DOHH2 (cell line): ENCODE results near the gene CTIF.

Experiments
- H3F3A ChIP-seq: fragments of 200-600 bp; sonication (generic), shearing (Covaris generic); 2 replicates; pipeline ENCODE4 v1.6.0; 2016; ENCODE audit warnings: antibody characterized with exemption, mild to moderate bottlenecking; ENCODE audit not compliant: control insufficient read depth, insufficient read depth
- H3K27ac ChIP-seq: fragments of 200-600 bp; sonication (generic); 2 replicates; pipeline ENCODE4 v1.5.1; 2014; ENCODE audit warnings: low read depth, mild to moderate bottlenecking, low read length, moderate library complexity
- H3K27me3 ChIP-seq: fragments of 200-600 bp; sonication (generic); 2 replicates; pipeline ENCODE4 v1.6.1; 2014; ENCODE audit warnings: mild to moderate bottlenecking, low read length, mixed read lengths; ENCODE audit not compliant: control insufficient read depth
- H3K36me3 ChIP-seq: fragments of 200-600 bp; sonication (generic); 2 replicates; pipeline ENCODE4 v1.6.1; 2014; ENCODE audit warnings: mild to moderate bottlenecking, low read length, moderate library complexity, mixed read lengths; ENCODE audit not compliant: control insufficient read depth
- H3K4me1 ChIP-seq: fragments of 200-600 bp; sonication (generic); 2 replicates; pipeline ENCODE4 v1.6.1; 2014; ENCODE audit warnings: mild to moderate bottlenecking, low read length, mixed read lengths; ENCODE audit not compliant: control insufficient read depth
- H3K4me2 ChIP-seq: fragments of 200-600 bp; sonication (generic); 2 replicates; pipeline ENCODE4 v1.6.0; 2014; ENCODE audit warnings: mild to moderate bottlenecking, low read length, moderate library complexity
- H3K4me3 ChIP-seq: fragments of 200-600 bp; sonication (generic); 2 replicates; pipeline ENCODE4 v1.5.1; 2014; ENCODE audit warnings: mild to moderate bottlenecking, low read length, mixed read lengths
- H3K79me2 ChIP-seq: fragments of 200-600 bp; sonication (generic); 2 replicates; pipeline ENCODE4 v1.6.1; 2014; ENCODE audit warnings: mild to moderate bottlenecking, low read length, mixed read lengths; ENCODE audit not compliant: control insufficient read depth
- H3K9me2 ChIP-seq: fragments of 200-600 bp; sonication (generic); replicated peaks from 2 replicates; pipeline ENCODE4 v1.6.1; 2014; ENCODE audit warnings: mild to moderate bottlenecking, low read length, mixed read lengths; ENCODE audit not compliant: control insufficient read depth
- H3K9me3 ChIP-seq: fragments of 200-600 bp; sonication (generic); 2 replicates; pipeline ENCODE4 v1.6.1; 2014; ENCODE audit warnings: antibody characterized with exemption, low read length, mixed read lengths; ENCODE audit not compliant: control insufficient read depth, insufficient read depth
- H4K20me1 ChIP-seq: fragments of 200-600 bp; sonication (generic); 2 replicates; pipeline ENCODE4 v1.6.0; 2014; ENCODE audit warnings: low read depth, mild to moderate bottlenecking, antibody characterized with exemption, low read length, moderate library complexity; ENCODE audit not compliant: control insufficient read depth, insufficient read depth
- CTCF ChIP-seq: fragments of 200-600 bp; sonication (generic); IDR thresholded peaks from one replicate; pipeline ENCODE4 v1.5.1; 2014; ENCODE audit warnings: antibody characterized with exemption, mild to moderate bottlenecking, low read depth, low read length; ENCODE audit not compliant: poor library complexity, severe bottlenecking
- EZH2phosphoT487 ChIP-seq: fragments of 200-600 bp; sonication (generic); IDR thresholded peaks from 2 replicates; pipeline ENCODE4 v1.6.1; 2017; ENCODE audit warnings: borderline replicate concordance, mild to moderate bottlenecking, antibody characterized with exemption, low read length, moderate library complexity, mixed read lengths

CTIF gene

GRCh38 chr18:48538531-48539405 lies at the start of gene CTIF:
Gene CTIF (plus strand): TSS chr18:48539031. CDS start chr18:48619566, 80,535 bp downstream.
- H3K9me3 ChIP-seq = no peaks in the 10 kb centered on the region
- H3K27ac ChIP-seq = no peak within 1 kb of the TSS
- TF ChIP-seq CTCF = no peak
- no peak for TF ChIP-seq EZH2phosphoT487
- no peaks in the 10 kb centered on the region for H3F3A ChIP-seq
- peaks cover 20% of the 10 kb centered on the region for H3K4me1 ChIP-seq
- H3K9me2 ChIP-seq = no peaks in the 10 kb centered on the region
- H3K36me3 ChIP-seq = no peaks in the 10 kb centered on the region
- H3K79me2 ChIP-seq = no peaks in the 10 kb centered on the region
- peak within 1 kb of the TSS; percentile 82 for H3K4me3 ChIP-seq
- H3K4me2 ChIP-seq = peak within 1 kb of the TSS; percentile 96
- H3K27me3 ChIP-seq = peaks cover 36% of the 10 kb centered on the region
- H4K20me1 ChIP-seq = no peaks in the 10 kb centered on the region

- Histone ChIP-seq H3K79me2 (no peaks in the 10 kb centered on the region), H3K4me2 (no peak overlapping the region), H4K20me1 (no peaks in the 10 kb centered on the region), H3K27me3 (peaks cover 5% of the 10 kb centered on the region), H3K27ac (no peak overlapping the region), H3K9me3 (no peaks in the 10 kb centered on the region), H3F3A (no peaks in the 10 kb centered on the region), H3K9me2 (no peaks in the 10 kb centered on the region), H3K36me3 (no peaks in the 10 kb centered on the region), H3K4me1 (no peaks in the 10 kb centered on the region), H3K4me3 (no peak overlapping the region)
- TF ChIP-seq CTCF (no peak), EZH2phosphoT487 (no peak)
Measured at GRCh38 chr18:48490641-48491293, 48.1 kb upstream of the CTIF start.

DNA sequence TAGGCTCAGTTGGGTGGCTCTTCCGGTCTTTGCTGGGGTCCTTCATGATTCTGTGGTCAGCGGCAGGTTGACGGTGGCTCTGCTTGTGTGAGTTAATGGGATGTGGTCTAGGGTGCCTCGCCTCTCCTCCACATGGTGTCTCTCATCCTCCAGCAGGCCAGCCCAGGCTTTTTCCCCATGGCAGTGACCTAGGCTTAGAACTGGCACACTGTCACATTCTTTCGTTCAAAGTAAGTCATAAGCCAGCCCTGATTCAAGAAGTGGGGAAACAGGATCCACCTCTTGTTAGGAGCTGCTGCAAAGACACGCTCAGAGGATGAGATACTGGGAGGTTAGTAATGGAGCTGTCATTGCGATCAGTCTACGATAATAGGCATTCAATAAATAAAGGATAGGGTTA lies 46.0 kb upstream of the CTIF start:
- TF ChIP-seq EZH2phosphoT487 (no peak), CTCF (no peak)
- no peak overlapping the region for H3K27ac ChIP-seq
- no peak overlapping the region for H3K4me2 ChIP-seq
- H3K9me3 ChIP-seq = no peaks in the 10 kb centered on the region
- H3K27me3 ChIP-seq = peaks cover 5% of the 10 kb centered on the region
- no peak overlapping the region for H3K4me3 ChIP-seq
- H4K20me1 ChIP-seq = no peaks in the 10 kb centered on the region
- H3K36me3 ChIP-seq = no peaks in the 10 kb centered on the region
- H3F3A ChIP-seq = no peaks in the 10 kb centered on the region
- H3K9me2 ChIP-seq = no peaks in the 10 kb centered on the region
- H3K4me1 ChIP-seq = no peaks in the 10 kb centered on the region
- no peaks in the 10 kb centered on the region for H3K79me2 ChIP-seq
